Gastroesophageal sphincter (tissue), 4 donors: ENCODE results near the gene GRM4. TPM values are rescaled to one million over a fixed set of nuclear protein-coding genes. Genes with fewer than 3 reads are reported as not detected.

ENCODE experiments used
- ATAC-seq: fragments of 150-250 bp; one replicate; pipeline ENCODE4 v1.9.1; 2016; ENCODE audit warnings: mild to moderate bottlenecking, moderate library complexity
- H3K27ac ChIP-seq, 4 donors: fragments of 200-600 bp; sonication (generic) in 3 of 4; 1 replicate in 3 of 4; 2 replicates in 1 of 4; pipeline ENCODE4 v1.5.1; 2016 to 2019
- H3K27me3 ChIP-seq: fragments of 200-600 bp; sonication (generic); one replicate; pipeline ENCODE4 v1.5.1; 2019
- H3K36me3 ChIP-seq, 2 donors: fragments of 200-600 bp; sonication (generic); one replicate each; pipeline ENCODE4 v1.5.1; 2019; ENCODE audit warnings: control low read depth in 1 of 2
- H3K4me1 ChIP-seq, 3 donors: fragments of 200-600 bp; sonication (generic); 1 replicate in 2 of 3; 2 replicates in 1 of 3; pipeline ENCODE4 v1.5.1; 2016 to 2019; ENCODE audit warnings: control low read depth in 2 of 3
- H3K4me3 ChIP-seq, 2 donors: fragments of 200-600 bp; sonication (generic); one replicate each; pipeline ENCODE4 v1.5.1; 2019; ENCODE audit warnings: mild to moderate bottlenecking in 1 of 2, moderate library complexity in 1 of 2
- H3K9me3 ChIP-seq, 3 donors: fragments of 200-600 bp; sonication (generic); one replicate each; pipeline ENCODE4 v1.5.1; 2017 to 2019; ENCODE audit warnings: control low read depth in 2 of 3
- CTCF ChIP-seq, 4 experiments: fragments of 200-600 bp in 2 of 4; fragments of 450-650 bp in 2 of 4; sonication (generic) in 1 of 4; IDR thresholded peaks; one replicate each; pipeline ENCODE4 v1.5.1; 2017 to 2019; ENCODE audit warnings: antibody characterized with exemption in 4 of 4, mild to moderate bottlenecking in 2 of 4, moderate library complexity in 2 of 4
- EP300 ChIP-seq: sonication (generic); formaldehyde crosslinking; IDR thresholded peaks from one replicate; pipeline ENCODE4 v1.6.1; 2017; ENCODE audit warnings: antibody characterized with exemption, mild to moderate bottlenecking
- POLR2A ChIP-seq, 2 donors: fragments of 450-650 bp; IDR thresholded peaks; one replicate each; pipeline ENCODE4 v1.6.1; 2017; ENCODE audit warnings: antibody characterized with exemption in 2 of 2, mild to moderate bottlenecking in 2 of 2, moderate library complexity in 1 of 2
- POLR2AphosphoS5 ChIP-seq: sonication (generic); formaldehyde crosslinking; IDR thresholded peaks from one replicate; pipeline ENCODE4 v1.6.1; 2017; ENCODE audit warnings: antibody characterized with exemption
- WGBS, 2 donors: methylation state at CpG; one replicate each; pipeline ENCODE4 v1.1.5; 2018; ENCODE audit warnings: low coverage in 1 of 2; 5-methylcytosine and 5-hydroxymethylcytosine counted together
- total RNA-seq, 4 donors: library from RNA; depleted of rRNA; stranded (reverse); fragments of >200 nt; gene quantifications; one replicate each; pipeline ENCODE4 v1.1.0, GENCODE V29; 2016

GRM4 gene
- total RNA-seq, 4 donors from 2014 or later, result not detected

- no peak overlapping the region for H3K27ac ChIP-seq
- TF ChIP-seq POLR2A (IDR thresholded peaks at IDR 0.05) (no peak), CTCF (IDR thresholded peaks at IDR 0.05) (no peak), POLR2AphosphoS5 (no peak), EP300 (no peak)
- H3K36me3 ChIP-seq, result no peaks in the 10 kb centered on the region
- 80% methylated on average over 1 of the region's 11 CpGs; no CpG with 5 or more reads in 1 of the 2 donors for WGBS, 2 donors
- no peaks in the 10 kb centered on the region for H3K4me1 ChIP-seq
- H3K4me3 ChIP-seq, result no peak overlapping the region
- no peak for ATAC-seq
- peaks cover 72% of the 10 kb centered on the region for H3K27me3 ChIP-seq
- H3K9me3 ChIP-seq, result peaks cover 0 to 9% (median 0%) of the 10 kb centered on the region in 3 donors
These were observed 152.8 kb downstream of the GRM4 start for GRCh38 chr6:33993091-33993490.

GRCh38 chr6:33992191-33992590 lies 153.7 kb downstream of the GRM4 start:
- Histone ChIP-seq H3K9me3 (peaks cover 0 to 5% (median 0%) of the 10 kb centered on the region in 3 donors), H3K4me3 (no peak overlapping the region), H3K4me1 (no peaks in the 10 kb centered on the region), H3K27me3 (peaks cover 77% of the 10 kb centered on the region), H3K27ac (no peak overlapping the region), H3K36me3 (no peaks in the 10 kb centered on the region)
- WGBS, 2 donors, result 81 to 84% methylated on average over 3 to 13 of the region's 13 CpGs
- TF ChIP-seq POLR2A (IDR thresholded peaks at IDR 0.05) (no peak), CTCF (IDR thresholded peaks at IDR 0.05) (no peak)
- ATAC-seq, result no peak

- H3K27me3 ChIP-seq, result peaks cover 71% of the 10 kb centered on the region
- no peaks in the 10 kb centered on the region for H3K4me1 ChIP-seq
- H3K4me3 ChIP-seq, result no peak overlapping the region
- no peak overlapping the region for H3K27ac ChIP-seq
- H3K9me3 ChIP-seq, result no peaks in the 10 kb centered on the region
- WGBS, 2 donors, result 90 to 96% methylated on average over 2 to 3 of the region's 4 CpGs
- H3K36me3 ChIP-seq, result no peaks in the 10 kb centered on the region
- ATAC-seq, result no peak
- TF ChIP-seq POLR2AphosphoS5, result no peak
- no peak for TF ChIP-seq CTCF (IDR thresholded peaks at IDR 0.05)
These were observed 154.3 kb downstream of the GRM4 start for GRCh38 chr6:33991610-33992009.

GRCh38 chr6:33990061-33990541 lies 155.8 kb downstream of the GRM4 start:
- H3K4me1 ChIP-seq, result no peaks in the 10 kb centered on the region
- no peak overlapping the region for H3K4me3 ChIP-seq
- TF ChIP-seq EP300, result no peak
- TF ChIP-seq POLR2A (IDR thresholded peaks at IDR 0.05), result no peak
- no peak for TF ChIP-seq POLR2AphosphoS5
- no peak for TF ChIP-seq CTCF (IDR thresholded peaks at IDR 0.05)
- H3K27ac ChIP-seq, result no peak overlapping the region
- H3K9me3 ChIP-seq, result no peaks in the 10 kb centered on the region
- no peak for ATAC-seq
- no peaks in the 10 kb centered on the region for H3K36me3 ChIP-seq
- peaks cover 67% of the 10 kb centered on the region for H3K27me3 ChIP-seq
- 27 to 38% methylated on average over 3 to 4 of the region's 5 CpGs for WGBS, 2 donors

GRCh38 chr6:33989016-33989854 lies 156.7 kb downstream of the GRM4 start:
- Histone ChIP-seq H3K4me3 (no peak overlapping the region), H3K4me1 (no peaks in the 10 kb centered on the region), H3K36me3 (no peaks in the 10 kb centered on the region), H3K9me3 (no peaks in the 10 kb centered on the region), H3K27me3 (peaks cover 67% of the 10 kb centered on the region), H3K27ac (no peak overlapping the region)
- WGBS, 2 donors, result 74 to 90% methylated on average over 2 to 7 of the region's 13 CpGs
- peak; percentile 22 for ATAC-seq
- no peak for TF ChIP-seq EP300
- TF ChIP-seq CTCF (IDR thresholded peaks at IDR 0.05), result no peak
- TF ChIP-seq POLR2AphosphoS5, result no peak
- TF ChIP-seq POLR2A (IDR thresholded peaks at IDR 0.05), result no peak
